ENCODE results near the gene C5orf47. TPM values are rescaled to one million over a fixed set of nuclear protein-coding genes. Genes with fewer than 3 reads are reported as not detected.
A peak's percentile ranks its signal among the peaks of the same experiment; 100 is the strongest.

Gene C5orf47
- total RNA-seq, 1 experiment from 2014 or later: 0.09 TPM

DNA sequence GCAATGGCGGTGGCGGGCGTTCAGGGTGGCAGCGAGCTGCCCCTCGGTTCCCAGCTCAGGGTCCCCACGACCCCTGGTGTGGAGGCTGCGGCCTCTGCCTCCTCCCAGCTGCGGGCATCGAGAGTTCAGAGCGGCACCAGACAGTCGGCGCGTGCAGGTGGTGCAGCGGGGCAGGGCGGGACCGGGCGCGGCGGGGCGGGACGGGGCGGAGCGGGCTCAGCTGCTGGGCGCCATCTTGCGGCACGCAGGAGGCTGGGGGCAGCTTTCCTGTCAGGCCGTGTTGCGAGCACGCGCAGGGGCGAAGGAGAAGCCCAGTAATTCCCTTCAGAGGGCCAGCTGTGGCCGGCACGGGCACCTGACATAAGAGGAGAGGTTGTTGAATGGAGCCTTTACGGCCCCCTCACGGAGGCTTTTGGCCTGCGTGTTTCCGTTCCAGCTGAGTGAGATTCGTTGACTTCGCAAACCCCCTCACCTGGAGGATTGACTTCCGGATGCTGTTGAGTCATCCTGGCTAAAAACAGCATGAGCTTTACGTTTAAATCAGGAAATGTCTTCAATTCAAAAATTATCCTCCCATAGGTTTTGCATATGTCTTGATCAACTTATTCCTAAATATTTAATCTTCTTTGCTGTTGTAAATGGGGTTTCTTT, 587 bp downstream of the C5orf47 start:
- no peaks in the 10 kb centered on the region for H3K79me1 ChIP-seq (ENCODE audit: insufficient read depth, low read depth, low read length, poor library complexity, severe bottlenecking)
- no peak overlapping the region for H2BK5ac ChIP-seq (ENCODE audit: insufficient read length, low read length)
- Mint-ChIP-seq H3K4me1 (peaks cover 5 to 8% of the 10 kb centered on the region in 2 experiments), H3K36me3 (ENCODE audit: insufficient read depth in 1 of 3, low read depth in 3 of 3) (no peaks in the 10 kb centered on the region; a peak in 1 of 7 replicates), H3K9me3 (peaks cover 0 to 4% of the 10 kb centered on the region in 2 experiments; a peak in 2 of 5 replicates), H3K27me3 (ENCODE audit: low read depth) (peaks cover 5% of the 10 kb centered on the region), H3K27ac (no peak overlapping the region), H3K4me3 (no peak overlapping the region)
- H3K9me3 ChIP-seq (ENCODE audit: control insufficient read depth, low read depth, low read length): no peaks in the 10 kb centered on the region
- no peaks in the 10 kb centered on the region for H4K20me1 ChIP-seq (ENCODE audit: control insufficient read depth, insufficient read depth, insufficient read length)
- no peak overlapping the region for H3K14ac ChIP-seq (ENCODE audit: insufficient read depth, low read length)
- H3K4ac ChIP-seq (ENCODE audit: low read depth, low read length): no peak overlapping the region
- H4K91ac ChIP-seq (ENCODE audit: insufficient read length, low read depth, low read length): no peak overlapping the region
- no peak overlapping the region for H2BK20ac ChIP-seq (ENCODE audit: low read depth, low read length, poor library complexity, severe bottlenecking)
- no peak overlapping the region for H2BK12ac ChIP-seq (ENCODE audit: insufficient read length, low read depth, low read length)
- no peak overlapping the region for H4K5ac ChIP-seq (ENCODE audit: insufficient read length, low read depth, low read length)
- H3K9ac ChIP-seq (ENCODE audit: extremely low read depth, insufficient read length, low read length): no peak overlapping the region
- no peak overlapping the region for H3T11ph ChIP-seq (ENCODE audit: low read length)
- TF ChIP-seq, protein P1, sequence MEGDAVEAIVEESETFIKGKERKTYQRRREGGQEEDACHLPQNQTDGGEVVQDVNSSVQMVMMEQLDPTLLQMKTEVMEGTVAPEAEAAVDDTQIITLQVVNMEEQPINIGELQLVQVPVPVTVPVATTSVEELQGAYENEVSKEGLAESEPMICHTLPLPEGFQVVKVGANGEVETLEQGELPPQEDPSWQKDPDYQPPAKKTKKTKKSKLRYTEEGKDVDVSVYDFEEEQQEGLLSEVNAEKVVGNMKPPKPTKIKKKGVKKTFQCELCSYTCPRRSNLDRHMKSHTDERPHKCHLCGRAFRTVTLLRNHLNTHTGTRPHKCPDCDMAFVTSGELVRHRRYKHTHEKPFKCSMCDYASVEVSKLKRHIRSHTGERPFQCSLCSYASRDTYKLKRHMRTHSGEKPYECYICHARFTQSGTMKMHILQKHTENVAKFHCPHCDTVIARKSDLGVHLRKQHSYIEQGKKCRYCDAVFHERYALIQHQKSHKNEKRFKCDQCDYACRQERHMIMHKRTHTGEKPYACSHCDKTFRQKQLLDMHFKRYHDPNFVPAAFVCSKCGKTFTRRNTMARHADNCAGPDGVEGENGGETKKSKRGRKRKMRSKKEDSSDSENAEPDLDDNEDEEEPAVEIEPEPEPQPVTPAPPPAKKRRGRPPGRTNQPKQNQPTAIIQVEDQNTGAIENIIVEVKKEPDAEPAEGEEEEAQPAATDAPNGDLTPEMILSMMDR (conservative IDR thresholded peaks at IDR 0.05): no peak
- H2BK120ac ChIP-seq (ENCODE audit: low read depth, low read length, poor library complexity, severe bottlenecking): no peak overlapping the region
- DNase-seq: peak; percentile 40
- H4K8ac ChIP-seq (replicated peaks; ENCODE audit: insufficient read length, low read depth, low read length): no peak overlapping the region
- no peak overlapping the region for H2BK15ac ChIP-seq (ENCODE audit: low read depth, low read length)
- no peak overlapping the region for H2AK5ac ChIP-seq (ENCODE audit: insufficient read length, low read length)
- no CpG with 5 or more reads among the region's 41 CpGs for WGBS (ENCODE audit: extremely low coverage, insufficient read length, low lambda C conversion rate)
- H3K4me1 ChIP-seq (ENCODE audit: insufficient read depth, low read length): no peaks in the 10 kb centered on the region
- H3K79me2 ChIP-seq (ENCODE audit: insufficient read depth, low read length): no peaks in the 10 kb centered on the region
- no peak overlapping the region for H3K56ac ChIP-seq (ENCODE audit: insufficient read length, low read depth, low read length)
- H3K27ac ChIP-seq (ENCODE audit: insufficient read length, low read depth, low read length): no peak overlapping the region
- no peaks in the 10 kb centered on the region for H3K23me2 ChIP-seq (ENCODE audit: insufficient read length, low read depth, low read length, poor library complexity, severe bottlenecking)
- no peaks in the 10 kb centered on the region for H3K27me3 ChIP-seq (ENCODE audit: insufficient read depth, low read length)
- H2AFZ ChIP-seq (ENCODE audit: low read length): no peak overlapping the region
- no peak overlapping the region for H3K23ac ChIP-seq (ENCODE audit: insufficient read length, low read depth, low read length)
- H3K4me2 ChIP-seq (ENCODE audit: insufficient read depth, insufficient read length, low read length): no peak overlapping the region
- no peak overlapping the region for H3K18ac ChIP-seq (ENCODE audit: insufficient read length, low read depth, low read length)
